ENCODE measurements around the gene GRIK2.

- TF ChIP-seq CTCF (IDR thresholded peaks at IDR 0.05) = no peak
- TF ChIP-seq POLR2A (IDR thresholded peaks at IDR 0.05) = no peak
- no peak for TF ChIP-seq POLR2AphosphoS5 (IDR thresholded peaks at IDR 0.05)
These were observed 347.1 kb downstream of the GRIK2 start for GRCh38 chr6:101740631-101741030.
